RWPE1 (cell line): ENCODE data around the gene SERPINB10.
A peak's percentile ranks its signal among the peaks of the same experiment; 100 is the strongest.

Source experiments
- CTCF ChIA-PET: fragments of 350-600 bp; sonication (Branson Sonifier 250); formaldehyde crosslinking; extraction: SDS; loops from one replicate; lab custom pipeline; 2021; lab: Yijun Ruan, JAX
- POLR2A ChIA-PET: fragments of 400-600 bp; formaldehyde crosslinking; extraction: SDS; loops from one replicate; lab custom pipeline; 2020; ENCODE audit warnings: antibody characterized with exemption; ENCODE audit not compliant: low non-redundant PET; lab: Yijun Ruan, JAX
- DNase-seq: peaks from one replicate; pipeline ENCODE4 v3.0.0; 2012; ENCODE audit warnings: low spot score
- H3K27ac ChIP-seq: fragments of 450-650 bp; 2 replicates; pipeline ENCODE4 v1.5.1; 2017
- CTCF ChIP-seq: fragments of 450-650 bp; conservative IDR thresholded peaks from 2 replicates; pipeline ENCODE4 v1.5.1; 2017; ENCODE audit warnings: low read depth, mild to moderate bottlenecking

SERPINB10 gene

GRCh38 chr18:63881851-63882250 is 25.9 kb upstream of the SERPINB10 start:
- ChIA-PET CTCF (interaction anchor here (0.6 kb wide), 1 partner anchor 21 kb away, joined by 3 read pairs; no protein-coding TSS in a partner anchor), POLR2A (no interaction called here)
- H3K27ac ChIP-seq: no peak overlapping the region
- peak; percentile 66 for DNase-seq
- TF ChIP-seq CTCF: no peak

- ChIA-PET POLR2A (no interaction called here), CTCF (no interaction called here)
- H3K27ac ChIP-seq: no peak overlapping the region; the same call in 1 of the 2 replicates
- no peak for TF ChIP-seq CTCF
- peak; percentile 79 for DNase-seq
These were observed 25.2 kb upstream of the SERPINB10 start for GRCh38 chr18:63882333-63883141.

- ChIA-PET POLR2A (no interaction called here), CTCF (no interaction called here)
- DNase-seq: no peak
- no peak overlapping the region for H3K27ac ChIP-seq
- no peak for TF ChIP-seq CTCF
These were observed 24.1 kb upstream of the SERPINB10 start for GRCh38 chr18:63883617-63884016.

GRCh38 chr18:63887424-63887823 is 20.3 kb upstream of the SERPINB10 start, which contains the start of gene SERPINB2:
Gene SERPINB2, plus strand, starts transcription at chr18:63887705. Its CDS starts 3,740 bp downstream, at chr18:63891445.
- H3K27ac ChIP-seq: no peak within 1 kb of the TSS
- no peak for DNase-seq
- ChIA-PET CTCF (no interaction called here), POLR2A (no interaction called here)
- TF ChIP-seq CTCF: no peak

- no peak for DNase-seq
- H3K27ac ChIP-seq: no peak overlapping the region
- POLR2A ChIA-PET: no interaction called here
- no peak for TF ChIP-seq CTCF
- CTCF ChIA-PET: no interaction called here
These were observed 19.1 kb upstream of the SERPINB10 start for GRCh38 chr18:63888470-63889190.

- no peak for TF ChIP-seq CTCF
- ChIA-PET POLR2A (interaction anchor here (0.7 kb wide), 1 partner anchor 403 kb away, joined by 7 read pairs; no protein-coding TSS in a partner anchor), CTCF (no interaction called here)
- DNase-seq: no peak
- no peak overlapping the region for H3K27ac ChIP-seq
These were observed 18.1 kb upstream of the SERPINB10 start for GRCh38 chr18:63889626-63890025.
